Bronchial epithelial cell (primary cell): Measurements from ENCODE around the gene CCDC196. TPM values are rescaled to one million over a fixed set of nuclear protein-coding genes. Genes with fewer than 3 reads are reported as not detected.
"Not testable (repeated sequence)": the region's sequence is repeated elsewhere in the genome, so short reads cannot be mapped to it uniquely, and the experiment has no call there.

Source experiments
- DNase-seq: peaks from one replicate; pipeline ENCODE4 v3.0.0-alpha.2; 2010; ENCODE audit warnings: low read depth
- FAIRE-seq: peaks from 2 replicates; lab custom pipeline; 2011; peaks lifted over from hg19 to GRCh38; lab: Jason Lieb, UNC
- H3K27me3 ChIP-seq: 2 replicates; pipeline ENCODE4 v1.5.1; 2011; ENCODE audit warnings: low read length; ENCODE audit not compliant: control insufficient read depth, insufficient read depth
- H3K36me3 ChIP-seq: 2 replicates; pipeline ENCODE4 v1.5.1; 2011; ENCODE audit warnings: low read length; ENCODE audit not compliant: control insufficient read depth, insufficient read depth
- H3K4me3 ChIP-seq: 2 replicates; pipeline ENCODE4 v1.5.1; 2011; ENCODE audit warnings: mild to moderate bottlenecking, low read depth, low read length, control low read depth
- total RNA-seq: library from RNA; depleted of rRNA; stranded (reverse); fragments of >200 nt; gene quantifications from 2 replicates; pipeline ENCODE4 v1.2.1, GENCODE V29; 2014
- TF ChIP-seq, protein P1 (sequence below): IDR thresholded peaks from 2 replicates; pipeline ENCODE4 v1.5.1; 2011; ENCODE audit warnings: mild to moderate bottlenecking, moderate library complexity, low read length, control low read depth, inconsistent platforms; ENCODE audit not compliant: insufficient read depth, severe bottlenecking

The CCDC196 gene
- total RNA-seq, 1 donor from 2014 or later, result not detected

DNA sequence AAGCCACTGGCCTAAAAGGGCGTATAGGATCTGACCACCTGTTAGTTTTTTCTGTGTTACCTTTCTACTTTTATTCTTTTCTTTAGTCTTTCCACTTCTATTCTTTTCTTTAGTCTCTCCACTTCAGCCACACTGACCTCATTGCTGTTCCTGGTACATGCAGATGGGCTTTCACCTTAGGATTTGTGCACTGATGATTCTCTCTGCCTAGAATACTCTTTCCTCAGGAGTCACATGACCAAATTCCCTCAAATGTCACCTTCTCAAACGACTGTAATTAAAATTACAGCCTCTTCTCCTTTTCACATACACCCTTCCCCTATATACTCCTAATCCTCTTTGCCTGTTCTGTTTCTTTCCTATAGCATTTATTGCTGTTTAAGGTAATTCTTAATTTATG lies 57.8 kb downstream of the CCDC196 start:
- DNase-seq, result no peak
- Histone ChIP-seq H3K36me3 (no peaks in the 10 kb centered on the region), H3K27me3 (no peaks in the 10 kb centered on the region), H3K4me3 (no peak overlapping the region)
- FAIRE-seq, result no peak
- TF ChIP-seq, protein P1, sequence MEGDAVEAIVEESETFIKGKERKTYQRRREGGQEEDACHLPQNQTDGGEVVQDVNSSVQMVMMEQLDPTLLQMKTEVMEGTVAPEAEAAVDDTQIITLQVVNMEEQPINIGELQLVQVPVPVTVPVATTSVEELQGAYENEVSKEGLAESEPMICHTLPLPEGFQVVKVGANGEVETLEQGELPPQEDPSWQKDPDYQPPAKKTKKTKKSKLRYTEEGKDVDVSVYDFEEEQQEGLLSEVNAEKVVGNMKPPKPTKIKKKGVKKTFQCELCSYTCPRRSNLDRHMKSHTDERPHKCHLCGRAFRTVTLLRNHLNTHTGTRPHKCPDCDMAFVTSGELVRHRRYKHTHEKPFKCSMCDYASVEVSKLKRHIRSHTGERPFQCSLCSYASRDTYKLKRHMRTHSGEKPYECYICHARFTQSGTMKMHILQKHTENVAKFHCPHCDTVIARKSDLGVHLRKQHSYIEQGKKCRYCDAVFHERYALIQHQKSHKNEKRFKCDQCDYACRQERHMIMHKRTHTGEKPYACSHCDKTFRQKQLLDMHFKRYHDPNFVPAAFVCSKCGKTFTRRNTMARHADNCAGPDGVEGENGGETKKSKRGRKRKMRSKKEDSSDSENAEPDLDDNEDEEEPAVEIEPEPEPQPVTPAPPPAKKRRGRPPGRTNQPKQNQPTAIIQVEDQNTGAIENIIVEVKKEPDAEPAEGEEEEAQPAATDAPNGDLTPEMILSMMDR, result no peak

DNA sequence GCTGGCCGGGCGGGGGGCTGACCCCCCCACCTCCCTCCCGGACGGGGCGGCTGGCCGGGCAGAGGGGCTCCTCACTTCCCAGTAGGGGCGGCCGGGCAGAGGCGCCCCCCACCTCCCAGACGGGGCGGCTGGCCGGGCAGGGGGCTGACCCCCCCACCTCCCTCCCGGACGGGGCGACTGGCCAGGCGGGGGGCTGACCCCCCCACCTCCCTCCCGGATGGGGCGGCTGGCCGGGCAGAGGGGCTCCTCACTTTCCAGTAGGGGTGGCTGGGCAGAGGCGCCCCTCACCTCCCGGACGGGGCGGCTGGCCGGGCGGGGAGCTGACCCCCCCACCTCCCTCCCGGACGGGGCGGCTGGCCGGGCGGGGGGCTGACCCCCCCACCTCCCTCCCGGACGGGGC lies 59.0 kb downstream of the CCDC196 start:
- not testable (repeated sequence) for H3K4me3 ChIP-seq, H3K36me3 ChIP-seq, DNase-seq, FAIRE-seq, H3K27me3 ChIP-seq

DNA sequence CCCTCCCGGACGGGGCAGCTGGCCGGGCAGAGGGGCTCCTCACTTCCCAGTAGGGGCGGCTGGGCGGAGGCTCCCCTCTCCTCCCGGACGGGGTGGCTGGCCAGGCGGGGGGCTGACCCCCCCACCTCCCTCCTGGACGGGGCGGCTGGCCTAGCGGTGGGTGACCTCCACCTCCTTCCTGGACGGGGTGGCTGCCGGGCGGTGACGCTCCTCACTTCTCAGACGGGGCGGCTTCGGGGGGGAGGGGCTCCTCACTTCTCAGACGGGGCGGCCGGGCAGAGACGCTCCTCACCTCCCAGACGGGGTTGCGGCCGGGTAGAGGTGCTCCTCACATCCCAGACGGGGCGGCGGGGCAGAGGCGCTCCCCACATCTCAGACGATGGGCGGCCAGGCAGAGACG lies 59.6 kb downstream of the CCDC196 start:
- H3K27me3 ChIP-seq, H3K36me3 ChIP-seq, H3K4me3 ChIP-seq, FAIRE-seq, DNase-seq: not testable (repeated sequence)

Other genes with a start within 250 kb of the CCDC196 start
- gene GPHN, start 21.8 kb downstream of the CCDC196 start, total RNA-seq, result 11.8 and 12.9 TPM in 2 replicates